Measurements from ENCODE around the gene KRT83.
"Not testable (repeated sequence)": the region's sequence is repeated elsewhere in the genome, so short reads cannot be mapped to it uniquely, and the experiment has no call there.

Gene KRT83

DNA sequence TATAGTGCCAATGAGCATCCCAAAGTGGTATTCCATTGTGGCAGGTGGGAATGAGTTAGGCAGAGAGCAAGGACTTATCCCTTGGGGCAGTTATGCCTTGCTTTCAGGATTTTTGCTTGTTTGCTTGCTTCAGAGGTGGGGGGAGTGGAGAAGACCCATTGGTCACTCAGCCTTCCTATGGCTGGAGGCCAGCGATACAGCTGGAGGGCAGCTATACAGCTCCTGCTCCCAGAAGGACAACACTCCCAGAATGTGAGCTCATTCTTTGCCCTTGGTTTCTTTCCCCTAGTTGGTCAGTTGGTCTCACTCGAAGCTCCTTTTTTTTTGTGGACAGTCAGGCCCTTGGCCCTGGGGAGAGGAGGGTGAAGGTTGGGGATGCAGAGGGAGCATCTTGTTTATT is 14.5 kb downstream of the KRT83 start:
- no peak for DNase-seq

DNA sequence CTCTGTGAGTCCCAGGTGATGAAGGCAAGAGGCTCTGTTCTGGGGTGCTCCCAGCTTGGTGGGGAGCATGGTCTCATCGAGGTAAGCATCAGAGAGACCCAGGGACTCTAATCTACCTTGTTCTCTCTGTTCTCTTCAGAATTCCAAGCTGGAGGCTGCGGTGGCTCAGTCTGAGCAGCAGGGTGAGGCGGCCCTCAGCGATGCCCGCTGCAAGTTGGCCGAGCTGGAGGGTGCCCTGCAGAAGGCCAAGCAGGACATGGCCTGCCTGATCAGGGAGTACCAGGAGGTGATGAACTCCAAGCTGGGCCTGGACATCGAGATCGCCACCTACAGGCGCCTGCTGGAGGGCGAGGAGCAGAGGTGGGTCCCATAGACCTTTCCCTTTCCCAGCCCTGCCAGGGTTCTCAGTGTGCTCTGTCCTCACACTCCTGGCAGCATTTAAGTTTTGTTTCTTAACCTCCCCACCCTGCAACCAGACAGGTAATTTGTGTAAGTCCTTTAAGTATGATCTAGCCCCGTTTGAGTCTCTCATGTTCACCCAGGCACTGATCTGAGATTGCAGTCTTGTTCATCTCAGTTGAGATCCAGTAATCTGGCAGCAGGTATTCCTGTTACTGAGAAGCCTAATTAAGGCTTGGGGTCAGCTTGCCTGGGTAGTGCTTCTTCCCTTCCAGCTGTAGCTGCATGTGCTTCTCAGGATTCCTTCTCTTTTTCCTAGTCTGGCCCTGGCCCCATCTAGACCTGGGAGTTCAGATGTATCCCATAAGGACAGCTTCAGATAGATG is 15.1 kb downstream of the KRT83 start:
- DNase-seq: no peak

DNA sequence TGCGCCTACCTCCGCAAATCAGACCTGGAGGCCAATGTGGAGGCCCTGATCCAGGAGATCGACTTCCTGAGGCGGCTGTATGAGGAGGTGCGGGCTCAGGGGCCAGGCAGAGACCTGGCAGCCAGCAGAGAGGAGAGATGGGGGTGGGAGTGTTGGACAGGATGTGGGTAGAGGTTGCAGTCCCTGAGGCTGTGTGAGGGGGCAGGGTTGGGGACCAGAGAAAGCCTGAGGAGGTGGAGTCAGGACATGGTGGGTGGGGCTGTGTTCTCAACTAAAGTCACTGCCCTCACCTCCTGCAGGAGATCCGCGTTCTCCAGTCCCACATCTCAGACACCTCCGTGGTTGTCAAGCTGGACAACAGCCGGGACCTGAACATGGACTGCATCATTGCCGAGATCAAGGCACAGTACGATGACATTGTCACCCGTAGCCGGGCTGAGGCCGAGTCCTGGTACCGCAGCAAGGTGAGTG is 16.2 kb downstream of the KRT83 start:
- DNase-seq: not testable (repeated sequence)

DNA sequence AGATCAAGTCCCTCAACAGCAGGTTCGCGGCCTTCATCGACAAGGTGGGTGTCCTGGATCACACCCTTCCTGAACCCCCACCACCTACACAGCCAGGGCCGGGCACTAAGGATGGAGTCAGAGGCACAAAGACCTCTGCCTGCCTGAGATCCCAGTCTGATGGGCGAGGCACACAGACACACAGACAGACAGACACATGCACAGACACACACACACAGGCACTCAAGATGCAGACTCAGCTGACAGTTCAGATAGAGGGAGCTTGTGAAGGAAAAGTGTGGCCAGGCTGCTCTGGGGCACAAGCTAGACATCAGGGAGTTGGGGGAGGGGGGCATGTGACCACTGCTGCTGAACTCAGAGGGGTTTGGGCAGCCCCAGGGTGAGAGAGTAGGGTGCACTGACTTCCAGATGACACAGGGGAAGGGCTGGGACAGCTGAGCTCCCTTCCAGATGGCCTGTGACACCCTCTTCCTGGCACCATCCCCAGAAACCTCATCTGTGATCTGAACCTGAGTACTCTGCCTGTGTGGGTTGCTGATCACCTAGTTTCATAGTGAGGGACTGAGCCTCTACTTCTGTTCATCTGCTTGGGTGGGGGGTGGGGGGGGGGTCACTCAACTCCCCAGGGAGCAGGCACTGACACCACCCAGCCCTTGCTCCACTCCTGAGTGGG is 18.8 kb downstream of the KRT83 start:
- DNase-seq: not testable (repeated sequence)

DNA sequence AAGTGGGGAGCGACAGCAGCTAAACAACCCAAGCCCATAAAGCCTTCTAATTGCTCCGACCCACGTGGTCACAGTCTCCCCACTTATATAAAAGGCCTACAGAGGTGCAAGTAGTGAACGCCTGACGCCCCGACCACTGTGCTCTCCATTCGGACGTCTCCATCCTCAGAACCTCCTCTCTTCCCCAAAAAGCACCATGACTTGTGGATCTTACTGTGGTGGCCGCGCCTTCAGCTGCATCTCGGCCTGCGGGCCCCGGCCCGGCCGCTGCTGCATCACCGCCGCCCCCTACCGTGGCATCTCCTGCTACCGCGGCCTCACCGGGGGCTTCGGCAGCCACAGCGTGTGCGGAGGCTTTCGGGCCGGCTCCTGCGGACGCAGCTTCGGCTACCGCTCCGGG is 19.5 kb downstream of the KRT83 start:
- not testable (repeated sequence) for DNase-seq

DNA sequence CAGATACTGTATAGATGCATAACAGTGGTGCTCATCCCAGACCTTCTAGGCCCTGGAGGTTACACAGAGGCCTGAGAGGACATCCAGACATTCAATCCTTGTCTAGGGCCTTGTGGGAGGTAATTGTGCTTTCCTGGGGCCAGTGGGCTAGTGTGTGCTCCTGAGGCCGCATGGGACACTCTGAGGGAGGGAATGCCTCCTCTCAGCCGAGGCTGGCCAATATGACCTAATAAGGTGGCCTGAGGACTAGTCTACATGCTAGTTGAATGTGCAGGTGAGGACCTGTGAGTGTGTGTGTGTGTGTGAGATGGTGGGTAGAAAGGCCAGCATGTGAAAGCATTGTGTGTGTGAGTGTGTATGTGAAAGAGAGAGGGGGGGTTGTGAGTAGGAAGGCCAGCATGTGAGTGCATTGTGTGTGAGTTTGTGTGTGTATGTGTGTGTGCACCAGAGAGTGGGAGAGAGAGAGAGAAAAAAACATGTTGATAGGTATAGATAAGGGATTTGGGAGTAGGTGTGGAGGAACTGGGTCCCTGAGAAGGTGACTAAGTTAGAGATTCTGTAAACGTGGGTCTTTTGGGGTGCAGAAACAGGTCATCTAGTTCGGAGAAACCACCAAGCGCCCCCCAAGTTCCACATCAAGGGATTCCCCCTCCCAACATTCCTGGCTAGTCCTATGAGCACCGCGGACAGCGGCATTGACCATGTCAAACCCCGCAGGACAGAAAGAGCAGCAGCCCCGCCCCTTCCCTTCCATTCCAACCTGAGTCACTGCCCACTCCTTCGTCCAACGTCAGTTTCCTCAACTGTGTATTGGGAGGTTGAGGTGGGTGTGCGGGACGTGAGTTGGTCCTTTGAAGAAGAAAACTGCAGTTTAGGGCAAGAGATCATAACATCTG is 20.2 kb downstream of the KRT83 start:
- DNase-seq: no peak

DNA sequence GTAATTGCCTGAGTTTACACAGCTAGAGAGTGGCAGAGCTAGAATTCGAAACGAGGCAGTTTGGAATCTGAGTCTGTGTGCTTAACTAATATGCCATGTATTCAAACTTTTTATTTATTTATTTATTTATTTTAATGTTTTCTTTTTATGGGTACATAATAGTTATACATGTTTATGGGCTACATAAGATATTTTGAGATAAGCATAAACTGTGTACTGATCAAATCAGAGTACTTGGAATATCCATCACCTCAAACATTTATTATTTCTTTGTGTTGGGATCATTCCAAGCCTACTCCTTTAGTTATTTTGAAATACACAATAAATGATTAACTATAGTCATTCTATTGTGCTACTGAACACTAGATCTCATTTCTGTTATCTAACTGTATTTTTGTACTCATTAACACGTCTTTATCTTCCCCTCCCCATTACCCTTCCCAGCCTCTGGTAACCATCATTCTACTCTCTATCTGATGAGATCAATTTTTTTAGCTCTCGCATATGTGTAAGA is 22.5 kb downstream of the KRT83 start:
- no peak for DNase-seq

DNA sequence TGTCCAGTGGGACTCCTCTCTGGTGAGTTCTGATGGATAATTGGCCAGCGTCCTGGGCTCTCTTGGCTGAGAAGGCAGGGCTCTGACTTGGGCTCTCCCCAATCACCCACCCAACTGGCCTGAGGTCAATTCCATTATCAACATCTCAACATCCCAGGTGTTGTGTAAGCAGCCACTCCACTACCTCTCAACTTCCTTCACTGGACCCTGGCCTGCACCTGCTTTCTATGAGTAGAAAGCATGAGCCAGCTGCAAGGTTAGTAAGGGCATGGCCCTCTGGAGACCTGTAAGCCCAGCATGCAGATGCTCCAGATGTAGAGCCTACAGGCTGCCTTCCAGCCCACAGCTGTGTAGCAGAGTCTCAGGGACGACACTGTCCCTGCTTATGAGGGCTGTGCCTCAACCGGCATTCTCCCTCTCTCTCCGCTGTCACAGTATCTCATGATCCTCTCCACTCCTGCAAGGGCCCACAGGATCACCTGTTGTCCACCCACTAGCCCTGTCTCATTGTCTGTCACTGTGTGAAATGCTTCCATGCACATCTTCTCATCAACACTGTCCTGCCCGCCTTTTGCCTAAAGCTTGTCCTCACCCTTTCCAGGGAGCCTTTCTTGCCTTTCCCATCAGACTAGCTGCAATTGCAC is 24.5 kb downstream of the KRT83 start:
- DNase-seq: no peak

DNA sequence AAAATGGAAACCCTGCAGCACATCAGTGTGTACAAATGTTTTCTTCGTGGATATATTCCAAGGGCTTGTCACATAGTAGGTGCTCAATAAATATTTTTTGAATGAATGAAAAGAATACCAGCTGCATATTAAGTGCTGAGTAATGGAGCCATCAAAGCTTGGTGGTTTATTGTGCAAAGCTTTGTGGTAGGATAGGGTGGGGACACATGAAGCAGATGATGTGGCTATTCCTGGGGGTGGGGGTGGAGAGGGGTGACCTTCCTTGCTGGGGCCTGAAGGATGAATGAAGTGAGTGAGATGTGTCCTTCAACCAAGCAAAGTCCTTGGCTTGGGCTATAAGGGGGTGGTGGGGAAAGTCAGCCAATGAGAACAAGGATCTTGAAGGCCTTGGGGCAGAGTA is 25.5 kb downstream of the KRT83 start:
- DNase-seq: no peak

DNA sequence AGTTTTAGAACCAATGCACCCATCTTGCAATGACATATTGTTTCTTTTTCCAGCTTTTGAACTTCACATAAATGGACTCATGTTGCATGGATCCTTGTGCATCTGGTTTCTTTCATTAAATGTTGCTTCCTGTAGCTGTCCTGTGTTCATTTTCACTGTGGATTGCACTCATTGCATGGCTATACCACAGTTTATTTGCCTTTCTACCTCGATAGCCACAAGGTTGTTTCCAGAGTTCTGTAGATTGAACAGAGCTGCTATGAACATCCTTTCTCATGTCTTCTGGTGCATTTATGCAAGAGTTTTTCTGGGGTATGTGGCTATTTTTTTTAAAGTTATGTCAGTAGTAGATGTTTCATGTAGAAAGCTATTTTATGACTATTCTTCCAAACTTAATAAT is 26.4 kb downstream of the KRT83 start:
- DNase-seq: no peak

DNA sequence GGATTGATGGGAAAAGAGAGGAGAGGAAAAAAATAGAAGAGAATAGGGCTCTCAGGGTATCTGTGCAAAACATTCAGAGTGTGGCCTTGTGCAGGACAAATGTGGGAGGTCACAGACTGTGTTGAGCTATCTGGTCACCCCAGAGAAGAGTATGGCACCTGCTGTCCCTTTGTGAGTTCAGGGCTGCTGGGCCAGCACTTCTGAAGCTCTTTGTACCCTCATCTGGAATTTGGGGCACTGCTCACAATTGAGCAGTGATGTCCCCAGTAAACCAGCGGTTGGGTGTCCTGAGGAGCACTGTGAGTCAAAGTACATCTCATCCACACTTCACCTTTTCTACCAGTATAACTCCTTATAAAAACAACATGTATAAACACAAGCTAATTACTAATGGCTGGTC is 27.3 kb downstream of the KRT83 start:
- DNase-seq: no peak

DNA sequence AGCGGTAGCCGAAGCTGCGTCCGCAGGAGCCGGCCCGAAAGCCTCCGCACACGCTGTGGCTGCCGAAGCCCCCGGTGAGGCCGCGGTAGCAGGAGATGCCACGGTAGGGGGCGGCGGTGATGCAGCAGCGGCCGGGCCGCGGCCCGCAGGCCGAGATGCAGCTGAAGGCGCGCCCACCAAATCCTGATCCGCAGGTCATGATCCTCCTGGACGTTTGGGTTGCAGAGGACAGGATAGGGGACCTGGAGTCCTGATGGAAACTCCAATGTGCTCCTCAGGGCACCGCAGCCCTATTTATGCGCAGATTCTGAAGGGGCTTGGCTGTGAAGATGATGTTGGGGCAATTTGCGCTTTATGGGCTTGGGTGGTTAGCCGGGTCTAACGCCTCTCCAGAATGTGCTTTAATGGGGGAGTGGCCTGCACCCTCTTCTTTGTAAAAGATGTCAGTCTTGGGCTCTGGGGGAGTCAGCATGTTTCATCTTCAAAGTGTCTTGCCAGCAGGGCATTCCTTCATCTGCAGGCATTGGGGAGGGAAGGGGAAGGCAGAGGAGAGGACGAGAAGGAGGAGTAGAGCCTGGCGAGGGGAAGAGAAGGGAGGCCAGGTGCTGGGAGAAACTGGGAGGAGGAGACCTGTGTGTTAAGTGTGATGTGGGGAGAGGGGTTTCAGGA is 29.8 kb downstream of the KRT83 start, which contains the start of gene KRT81:
Gene KRT81 (minus strand): TSS at position 268 of the 669 bp plus-strand sequence. CDS start 69 bp downstream, at position 199.
- no peak for DNase-seq

DNA sequence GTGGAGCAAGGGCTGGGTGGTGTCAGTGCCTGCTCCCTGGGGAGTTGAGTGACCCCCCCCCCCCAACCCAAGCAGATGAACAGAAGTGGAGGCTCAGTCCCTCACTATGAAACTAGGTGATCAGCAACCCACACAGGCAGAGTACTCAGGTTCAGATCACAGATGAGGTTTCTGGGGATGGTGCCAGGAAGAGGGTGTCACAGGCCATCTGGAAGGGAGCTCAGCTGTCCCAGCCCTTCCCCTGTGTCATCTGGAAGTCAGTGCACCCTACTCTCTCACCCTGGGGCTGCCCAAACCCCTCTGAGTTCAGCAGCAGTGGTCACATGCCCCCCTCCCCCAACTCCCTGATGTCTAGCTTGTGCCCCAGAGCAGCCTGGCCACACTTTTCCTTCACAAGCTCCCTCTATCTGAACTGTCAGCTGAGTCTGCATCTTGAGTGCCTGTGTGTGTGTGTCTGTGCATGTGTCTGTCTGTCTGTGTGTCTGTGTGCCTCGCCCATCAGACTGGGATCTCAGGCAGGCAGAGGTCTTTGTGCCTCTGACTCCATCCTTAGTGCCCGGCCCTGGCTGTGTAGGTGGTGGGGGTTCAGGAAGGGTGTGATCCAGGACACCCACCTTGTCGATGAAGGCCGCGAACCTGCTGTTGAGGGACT is 30.6 kb downstream of the KRT83 start:
- not testable (repeated sequence) for DNase-seq

DNA sequence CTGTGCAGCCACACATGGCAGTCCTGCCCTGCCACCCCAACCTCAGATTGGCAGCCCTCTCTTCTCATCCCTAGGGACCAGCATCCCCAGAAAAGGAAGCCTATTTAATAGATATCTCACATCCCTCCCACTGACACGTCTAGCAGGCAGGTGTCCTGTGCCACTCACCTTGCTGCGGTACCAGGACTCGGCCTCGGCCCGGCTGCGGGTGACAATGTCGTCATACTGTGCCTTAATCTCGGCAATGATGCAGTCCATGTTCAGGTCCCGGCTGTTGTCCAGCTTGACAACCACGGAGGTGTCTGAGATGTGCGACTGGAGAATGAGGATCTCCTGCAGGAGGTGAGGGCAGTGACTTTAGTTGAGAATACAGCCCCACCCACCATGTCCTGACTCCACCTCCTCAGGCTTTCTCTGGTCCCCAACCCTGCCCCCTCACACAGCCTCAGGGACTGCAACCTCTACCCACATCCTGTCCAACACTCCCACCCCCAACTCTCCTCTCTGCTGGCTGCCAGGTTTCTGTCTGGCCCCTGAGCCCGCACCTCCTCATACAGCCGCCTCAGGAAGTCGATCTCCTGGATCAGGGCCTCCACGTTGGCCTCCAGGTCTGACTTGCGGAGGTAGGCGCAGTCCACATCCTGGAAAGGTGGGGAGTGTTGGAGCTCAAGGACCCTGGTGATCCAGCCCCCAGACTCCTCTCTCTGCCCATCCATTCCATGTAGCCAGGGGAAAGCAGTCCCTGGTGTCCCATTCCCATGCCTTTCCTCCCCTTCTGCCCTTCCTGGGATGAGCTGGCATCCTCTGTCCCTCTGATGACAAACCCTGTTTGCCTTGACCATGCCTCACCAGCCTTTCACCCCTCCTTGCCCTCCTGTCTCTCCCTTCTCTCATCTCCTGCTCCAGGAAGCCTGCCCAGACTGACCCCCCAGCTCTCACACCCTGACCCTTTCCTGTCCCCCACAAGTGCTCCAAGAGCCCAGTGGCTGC is 33.1 kb downstream of the KRT83 start:
- not testable (repeated sequence) for DNase-seq

DNA sequence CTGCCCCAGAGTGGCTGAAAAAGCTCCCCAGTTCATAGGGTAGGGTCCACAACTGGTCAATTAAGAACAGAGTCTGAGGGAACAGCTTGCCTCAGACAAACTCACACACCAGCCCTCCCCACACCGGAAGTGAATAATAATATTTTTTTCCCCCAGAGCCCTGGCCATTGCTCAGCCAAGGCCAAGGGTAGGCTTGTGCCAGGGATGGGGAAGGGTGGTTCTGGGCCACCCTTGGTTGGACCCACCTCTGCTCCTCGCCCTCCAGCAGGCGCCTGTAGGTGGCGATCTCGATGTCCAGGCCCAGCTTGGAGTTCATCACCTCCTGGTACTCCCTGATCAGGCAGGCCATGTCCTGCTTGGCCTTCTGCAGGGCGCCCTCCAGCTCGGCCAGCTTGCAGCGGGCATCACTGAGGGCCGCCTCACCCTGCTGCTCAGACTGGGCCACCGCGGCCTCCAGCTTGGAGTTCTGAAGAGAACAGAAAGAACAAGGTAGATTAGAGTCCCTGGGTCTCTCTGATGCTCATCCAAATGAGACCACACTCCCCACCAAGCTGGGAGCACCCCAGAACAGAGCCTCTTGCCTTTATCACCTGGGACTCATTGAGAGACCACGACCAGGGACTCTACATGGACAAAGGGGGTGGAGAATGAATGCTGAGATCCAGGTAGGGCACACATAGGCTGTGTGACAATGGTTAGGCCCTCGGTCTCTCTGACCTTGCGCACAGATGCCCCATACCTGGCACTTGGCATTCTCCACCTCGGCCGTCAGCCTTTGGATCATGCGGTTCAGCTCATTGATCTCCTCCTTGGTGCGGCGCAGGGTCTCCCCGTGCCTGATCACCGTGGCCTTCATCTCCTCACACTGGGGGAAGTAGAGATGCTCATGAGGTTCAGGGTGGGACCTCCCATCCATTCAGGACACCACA is 34.1 kb downstream of the KRT83 start:
- not testable (repeated sequence) for DNase-seq

DNA sequence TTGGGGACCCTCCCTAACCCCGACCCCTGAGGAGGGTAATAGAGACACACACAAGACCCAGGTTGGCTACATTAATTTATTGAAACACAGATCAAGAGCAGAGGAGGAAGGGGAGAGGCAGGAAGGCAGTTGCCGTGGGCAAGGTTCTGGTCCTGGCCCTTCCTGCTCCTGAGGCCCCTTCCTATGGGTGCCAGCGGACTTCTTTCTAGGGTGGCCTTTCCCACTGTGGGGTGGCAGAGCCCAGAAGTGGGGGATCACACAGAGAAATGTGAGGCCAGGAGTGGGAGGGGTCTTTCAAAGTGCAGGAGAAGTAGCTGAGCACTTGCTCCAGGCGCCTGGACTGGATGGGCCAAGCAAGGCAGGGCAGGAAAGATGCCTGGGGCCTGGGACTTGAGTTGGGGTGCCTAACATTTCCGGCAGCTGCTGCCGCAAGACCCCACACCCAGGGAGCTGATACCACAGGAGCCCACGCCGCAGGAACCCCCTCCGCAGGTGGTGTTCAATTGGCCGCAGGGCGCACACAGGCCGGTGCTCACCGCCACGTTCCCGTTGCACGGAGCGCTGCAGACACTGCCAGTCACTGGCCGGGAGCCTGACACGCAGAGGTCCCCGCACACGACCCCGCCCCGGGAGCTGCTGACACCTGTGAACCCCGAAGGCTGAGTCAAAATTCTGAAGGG is 35.2 kb downstream of the KRT83 start:
- DNase-seq: no peak

DNA sequence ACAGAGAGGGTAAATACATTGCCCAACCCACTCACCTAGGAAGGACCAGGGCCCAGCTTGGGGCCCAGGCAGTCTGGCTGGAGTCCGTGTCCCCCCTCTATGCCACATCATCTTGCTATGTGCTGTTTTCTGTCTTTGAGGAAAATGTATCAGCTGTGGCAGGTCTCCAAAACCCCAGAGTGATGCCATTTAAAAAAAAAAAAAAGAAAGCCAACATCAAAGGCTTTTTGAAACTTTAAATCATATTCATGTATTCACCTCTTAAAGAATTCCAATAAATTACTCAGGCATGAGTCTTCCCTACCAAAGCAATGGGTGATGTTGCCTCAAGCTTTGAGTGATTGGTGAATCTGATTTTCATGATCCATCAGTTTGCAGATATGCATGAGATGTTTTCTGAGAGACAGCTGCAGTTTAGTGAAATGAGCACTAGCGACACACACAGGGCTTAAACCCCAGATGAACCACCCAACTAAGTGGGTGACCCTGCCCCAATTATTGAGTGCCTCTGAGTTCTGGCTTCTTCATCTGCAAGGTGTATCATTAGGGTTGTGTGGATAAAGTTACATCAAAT is 35.9 kb downstream of the KRT83 start:
- no peak for DNase-seq

Measured in NCI-H524 treated with DMSO at 0.1 percent for 48 hours (cell line).